ENCODE data around the gene GBGT1.
A peak's percentile ranks its signal among the peaks of the same experiment; 100 is the strongest.

Gene GBGT1

DNA sequence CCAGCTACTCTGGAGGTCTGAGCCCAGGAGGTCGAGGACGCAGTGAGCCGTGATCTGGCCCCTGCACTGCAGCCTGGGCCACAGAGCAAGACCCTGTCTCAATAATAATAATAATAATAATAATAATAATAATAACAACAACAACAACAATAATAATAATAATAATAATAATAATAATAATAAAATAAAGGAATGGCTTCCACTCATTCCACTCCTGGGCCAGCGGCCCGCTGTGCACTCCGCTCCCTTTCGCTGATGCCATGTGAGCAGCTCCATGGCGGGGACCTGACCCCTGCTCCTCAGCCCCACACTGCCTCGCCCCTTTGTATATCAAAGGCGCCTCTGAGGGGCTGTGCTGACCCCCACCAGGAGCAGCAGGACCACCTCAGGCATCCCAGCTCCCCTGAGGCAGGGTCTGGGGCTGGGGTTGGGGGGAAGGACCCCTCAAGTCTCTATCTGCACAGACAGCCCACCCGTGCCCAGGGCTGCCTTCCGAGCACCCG is 20.0 kb downstream of the GBGT1 start:
- no peak for ATAC-seq

GRCh38 chr9:133142684-133143622 is 20.8 kb downstream of the GBGT1 start:
- ATAC-seq (no peak), DNase-seq (peak; percentile 41)

More for the DNA sequence above, 20.0 kb downstream of the GBGT1 start:
- DNase-seq: no peak

DNA sequence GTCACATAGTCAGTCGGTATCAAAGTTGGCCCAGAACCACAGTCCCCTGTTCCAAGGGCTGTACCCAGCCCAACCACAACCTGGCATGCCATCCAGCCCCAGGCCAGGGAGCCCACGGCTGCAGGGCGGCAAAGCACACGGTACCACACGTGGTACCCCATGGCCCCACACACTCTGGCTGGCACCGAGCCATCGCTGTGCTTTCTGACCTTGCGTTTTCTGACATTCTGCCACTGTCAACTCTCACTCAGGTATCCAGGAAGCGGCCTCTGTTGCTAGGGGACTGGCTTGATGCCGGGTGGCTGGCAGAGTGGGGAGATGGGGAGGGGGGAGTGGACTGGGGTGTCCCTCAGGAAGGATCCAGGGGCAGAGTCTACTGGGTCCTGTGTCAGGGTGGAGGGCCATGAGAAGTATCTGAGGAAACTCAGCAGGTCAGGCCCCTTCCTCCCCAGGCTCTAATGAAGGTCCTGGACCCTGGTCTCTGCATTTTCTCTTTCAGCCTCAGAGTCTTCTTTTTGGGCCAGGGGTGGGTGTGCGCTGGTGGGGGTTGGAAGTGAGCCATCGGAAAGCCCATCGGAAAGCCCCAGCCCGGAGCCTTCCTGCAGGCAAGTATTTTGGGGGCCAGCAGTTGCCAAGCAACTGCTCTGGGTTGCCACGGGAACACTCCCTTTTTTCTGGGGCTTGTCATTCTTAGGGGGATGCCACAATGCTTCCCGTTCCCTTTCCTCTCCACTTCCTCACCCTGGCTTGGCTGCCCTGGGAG is 21.7 kb downstream of the GBGT1 start:
- DNase-seq (peak; percentile 73), ATAC-seq (peak; percentile 26)

DNA sequence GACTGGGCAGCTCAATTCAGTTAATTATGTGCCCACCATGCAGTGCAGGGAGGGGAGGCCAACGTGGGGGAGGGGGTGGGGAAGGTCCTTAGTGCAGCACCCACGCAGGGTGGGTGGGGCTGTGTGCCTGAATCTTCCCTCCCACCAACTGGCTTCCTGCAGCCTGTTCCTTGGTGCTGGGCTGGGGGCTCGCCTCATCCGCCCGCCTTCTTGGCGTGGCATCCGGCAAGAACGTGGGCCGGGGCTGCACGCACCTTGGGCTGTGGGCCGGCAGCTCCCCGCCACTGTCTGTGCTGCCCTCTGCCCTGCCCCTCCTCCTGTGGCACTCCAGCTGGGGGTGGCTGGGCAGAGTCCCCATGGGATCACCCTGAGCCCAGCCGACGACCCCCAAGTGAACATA is 23.1 kb downstream of the GBGT1 start:
- no peak for ATAC-seq

GRCh38 chr9:133140174-133140505 is 23.6 kb downstream of the GBGT1 start:
- ATAC-seq (no peak), DNase-seq (no peak)

More for the DNA sequence above, 23.1 kb downstream of the GBGT1 start:
- DNase-seq: no peak

GRCh38 chr9:133139246-133140173 is 24.2 kb downstream of the GBGT1 start:
- DNase-seq: no peak
- ATAC-seq: no peak

GRCh38 chr9:133137451-133138231 is 26.1 kb downstream of the GBGT1 start:
- DNase-seq: peak; percentile 45
- ATAC-seq: no peak

DNA sequence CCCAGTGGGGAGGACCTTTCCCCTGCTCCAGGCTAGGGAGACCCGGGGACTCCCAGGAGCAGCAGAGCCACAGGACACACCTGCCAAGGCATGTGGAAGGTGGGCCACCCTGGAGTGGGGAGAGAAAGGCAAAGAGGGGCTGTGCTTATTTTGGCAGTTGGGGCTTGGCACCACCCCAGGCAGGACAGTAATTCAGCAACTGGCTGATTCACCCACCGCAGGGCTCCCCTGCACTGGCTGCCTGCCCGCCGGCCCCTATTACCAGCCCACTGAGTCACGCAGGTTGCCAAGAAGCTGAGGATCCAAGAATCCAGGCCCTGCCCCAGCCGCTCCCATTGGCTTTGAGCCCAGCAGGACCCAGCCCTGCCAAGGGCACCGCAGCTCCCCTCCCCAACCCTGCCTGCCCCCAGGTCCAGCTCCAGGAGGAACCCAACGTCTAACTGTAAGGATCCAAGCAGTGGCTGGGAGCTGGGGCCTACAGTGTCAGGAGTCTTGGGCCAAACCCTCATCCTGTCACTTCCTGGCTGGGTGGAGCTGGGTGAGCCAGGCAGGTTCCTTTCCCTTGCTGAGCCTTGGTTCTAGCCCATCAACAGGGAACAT is 28.5 kb downstream of the GBGT1 start:
- ATAC-seq: peak; percentile 55
- peak; percentile 75 for DNase-seq

DNA sequence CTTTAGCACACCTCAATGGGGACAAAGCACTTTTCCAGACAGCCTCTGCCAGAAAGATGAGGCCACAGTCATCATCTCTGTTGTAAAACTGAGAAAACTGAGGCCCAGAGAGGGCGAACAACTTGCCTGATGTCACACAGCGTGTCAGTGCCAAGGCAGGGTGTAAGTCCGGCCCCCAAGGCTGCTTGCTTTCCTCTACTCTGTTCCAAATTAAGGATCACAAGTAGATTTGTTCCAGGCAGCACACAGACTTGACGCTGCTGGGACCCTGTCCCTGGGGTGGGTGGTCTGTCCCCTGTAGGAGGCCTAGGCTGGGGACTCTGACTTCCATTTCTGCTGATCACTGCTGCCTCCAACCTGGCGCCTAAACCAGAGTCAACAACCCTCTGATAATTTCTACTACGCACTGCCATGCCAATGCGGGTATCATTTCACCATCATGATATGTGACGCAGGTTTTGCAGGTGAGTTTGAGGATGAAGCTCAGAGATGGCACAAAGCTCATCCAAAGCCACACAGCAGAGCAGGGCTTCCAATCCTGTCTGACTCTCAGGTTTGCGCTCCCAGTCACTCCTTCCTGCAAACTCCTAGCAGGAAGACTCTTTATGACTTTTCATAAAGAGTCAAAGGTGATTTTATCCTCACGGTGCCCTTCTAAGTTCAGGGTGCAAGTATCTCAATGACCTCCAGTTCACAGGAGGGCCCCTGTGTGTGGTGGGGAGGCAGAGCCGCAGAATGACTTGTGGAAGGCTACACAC is 29.1 kb downstream of the GBGT1 start:
- ATAC-seq (peak; percentile 4), DNase-seq (no peak)

GRCh38 chr9:133133681-133134387 is 29.9 kb downstream of the GBGT1 start:
- ATAC-seq (peak; percentile 90), DNase-seq (peak; percentile 83)

DNA sequence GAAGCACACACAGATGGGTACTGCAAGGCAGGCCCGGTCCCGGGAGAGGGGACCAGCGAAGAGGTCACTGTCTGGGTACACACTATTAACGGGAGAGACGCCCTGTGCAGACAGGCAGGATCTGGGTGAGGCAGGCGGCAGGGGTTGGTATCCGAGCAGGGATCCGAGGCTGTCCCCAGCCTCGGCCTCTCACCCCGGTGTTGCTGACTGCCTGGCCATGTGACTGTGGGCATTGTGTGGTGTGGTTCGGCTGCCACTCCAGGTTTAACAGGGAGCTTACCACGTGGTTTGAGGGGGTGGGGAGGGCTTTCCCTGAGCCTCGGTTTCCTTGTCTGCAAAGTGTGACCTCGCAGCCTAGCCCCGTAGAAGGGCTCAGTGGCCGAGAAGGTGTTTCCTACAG is 31.5 kb downstream of the GBGT1 start:
- no peak for ATAC-seq
- DNase-seq: no peak

DNA sequence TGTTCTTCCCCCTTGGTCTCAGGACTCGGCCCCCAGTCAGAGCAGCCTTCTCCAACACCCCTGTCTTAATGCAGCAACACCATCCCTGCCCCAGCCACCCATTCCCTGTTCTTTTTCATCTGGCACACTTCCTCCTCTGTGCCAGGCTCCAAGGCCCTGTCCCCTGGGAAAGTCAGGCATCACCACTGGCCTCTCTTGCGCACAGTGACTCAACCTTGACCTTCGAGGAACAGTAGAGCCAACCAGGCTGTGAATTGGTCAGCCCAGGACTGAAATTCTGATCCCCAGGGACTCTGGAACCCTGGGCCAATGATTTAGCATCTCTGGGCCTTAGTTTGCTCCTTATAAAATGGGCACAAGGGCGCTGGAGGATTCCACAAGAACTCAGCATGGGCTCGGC is 32.2 kb downstream of the GBGT1 start:
- no peak for DNase-seq

DNA sequence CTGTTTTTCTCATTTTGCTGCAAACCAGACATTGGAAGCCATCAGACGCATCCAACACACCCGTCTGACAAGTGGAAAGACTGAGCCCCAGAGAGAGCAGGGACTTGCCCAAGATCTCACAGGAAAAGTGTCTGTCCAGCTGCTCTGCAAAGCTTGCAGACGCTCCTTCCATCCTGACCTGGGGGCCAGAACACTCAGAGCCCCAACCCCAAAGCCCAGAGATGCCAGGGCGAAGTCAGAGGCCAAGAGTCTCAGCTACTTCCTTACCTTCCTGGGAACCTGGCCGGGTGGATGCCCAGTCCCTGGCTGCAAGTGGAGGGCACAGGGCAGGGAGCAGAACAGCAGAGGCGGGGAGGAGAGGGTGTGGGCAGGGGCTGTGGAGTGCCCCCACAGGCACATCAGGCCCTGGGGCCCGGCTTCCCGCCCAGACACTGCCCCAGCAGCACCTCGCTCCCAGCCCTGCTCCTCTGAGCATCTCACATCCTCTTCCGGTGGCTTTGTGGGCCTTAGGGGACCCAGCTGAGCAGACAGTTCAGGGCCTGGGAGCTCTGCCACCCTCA is 32.9 kb downstream of the GBGT1 start:
- peak; percentile 21 for ATAC-seq
- peak; percentile 64 for DNase-seq

More for the DNA sequence above, 32.2 kb downstream of the GBGT1 start:
- ATAC-seq: no peak

DNA sequence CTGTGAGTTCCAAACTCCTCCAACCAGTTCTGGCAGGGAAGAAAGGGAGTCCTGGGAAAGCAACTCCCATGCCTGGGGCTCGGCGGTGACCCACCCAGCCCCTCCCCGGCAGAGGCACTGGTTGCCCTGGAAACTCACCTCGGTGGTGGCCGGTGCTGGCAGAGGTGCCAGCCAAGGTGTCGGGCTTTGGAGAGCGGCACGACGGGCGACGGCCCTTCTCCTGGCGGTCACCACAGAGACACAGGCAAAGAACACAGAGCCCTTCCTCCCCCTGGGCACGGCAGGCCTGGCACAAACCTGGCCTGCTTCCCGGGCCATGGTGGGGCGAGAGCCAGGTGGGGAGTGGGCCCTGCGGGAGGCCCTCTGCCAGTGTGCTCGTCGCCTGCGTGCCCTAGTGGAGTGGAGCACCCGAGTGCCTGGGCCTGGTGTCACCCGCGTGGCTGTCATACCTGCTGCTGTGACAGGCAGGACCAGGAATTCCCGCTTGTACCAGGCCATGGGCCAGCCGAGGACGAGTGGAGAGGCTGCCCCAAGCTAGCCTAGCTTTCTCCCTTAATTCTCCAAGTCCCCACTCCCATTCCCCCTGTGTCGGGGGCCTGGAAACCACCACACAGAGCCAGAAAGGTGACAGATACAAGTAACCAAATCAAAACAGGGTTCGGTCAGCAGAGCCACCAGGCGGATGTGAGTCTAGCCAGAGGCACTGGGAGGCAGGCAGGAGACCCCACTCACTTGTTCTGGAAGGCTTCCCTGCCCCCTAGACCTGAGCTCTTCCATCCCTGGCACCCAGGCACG is 34.5 kb downstream of the GBGT1 start:
- no peak for ATAC-seq
- DNase-seq: no peak

DNA sequence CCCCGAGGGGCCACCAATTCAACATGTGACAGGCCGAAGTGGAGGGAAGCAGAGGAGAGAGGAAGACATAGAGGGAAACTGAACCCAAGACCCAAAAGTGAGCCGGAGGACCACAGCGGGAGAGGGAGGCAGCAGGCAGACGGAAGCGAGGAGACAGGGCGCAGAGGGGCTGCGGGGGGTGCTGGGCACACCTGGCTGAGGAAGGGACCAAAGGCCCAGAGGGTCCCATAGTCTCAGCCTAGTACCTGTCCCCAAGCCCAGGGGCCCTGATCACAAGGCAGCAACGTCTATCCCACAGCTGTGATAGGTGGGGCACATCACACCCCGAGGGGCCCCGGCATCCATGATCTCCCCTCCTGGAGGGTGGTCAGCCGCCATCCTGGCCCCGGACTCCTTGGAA is 35.6 kb downstream of the GBGT1 start:
- ATAC-seq (no peak), DNase-seq (no peak)

- peak; percentile 34 for ATAC-seq
- DNase-seq: peak; percentile 66
These were observed 36.3 kb downstream of the GBGT1 start for GRCh38 chr9:133127340-133127981.

GRCh38 chr9:133126697-133127339 is 36.9 kb downstream of the GBGT1 start:
- ATAC-seq (no peak), DNase-seq (no peak)

All from stimulated activated naive CD8-positive, alpha-beta T cell treated with anti-CD3 and anti-CD28 coated beads, Interleukin-15, Interleukin-2, amounts not matched to agents 100 U/mL and 50 U/mL, for 24 hours (primary cell).